HepG2 (cell line): Measurements from ENCODE around the gene SLC25A25. TPM values are rescaled to one million over a fixed set of nuclear protein-coding genes. Genes with fewer than 3 reads are reported as not detected.

Experiments
- ATAC-seq: fragments of 200-7000 bp; cut with Tn5 transposase; 3 replicates; pipeline ENCODE4 v1.9.1; 2020; ENCODE audit warnings: mild to moderate bottlenecking, moderate library complexity
- BruUV-seq: library from RNA; stranded (reverse); fragments of 400-500 nt; replicated peaks from 2 replicates; lab custom pipeline; 2021; lab: Mats Ljungman, UMichigan
- CTCF ChIA-PET: fragments of 300-600 bp; formaldehyde crosslinking; extraction: SDS; loops from one replicate; lab custom pipeline; 2021; ENCODE audit warnings: low total read pairs, inconsistent platforms, low intra/inter-chr PET ratio; lab: Yijun Ruan, JAX
- POLR2A ChIA-PET: fragments of 350-600 bp; sonication (Branson Sonifier 250); formaldehyde crosslinking; loops from one replicate; lab custom pipeline; 2020; ENCODE audit warnings: antibody characterized with exemption, inconsistent platforms; lab: Yijun Ruan, JAX
- DNase-seq: peaks from one replicate; pipeline ENCODE4 v3.0.0-alpha.2; 2015; ENCODE audit warnings: low spot score
- FAIRE-seq: peaks from 3 replicates; lab custom pipeline; 2011; peaks lifted over from hg19 to GRCh38; lab: Jason Lieb, UNC
- H2AFZ ChIP-seq: one replicate; pipeline ENCODE4 v1.6.1; 2011; ENCODE audit warnings: low read length, inconsistent platforms
- H3K27ac ChIP-seq: fragments of 300-600 bp; 3 replicates; pipeline ENCODE4 v1.8.0; 2011; ENCODE audit warnings: mixed run types, mild to moderate bottlenecking, mixed read lengths, low read length, inconsistent platforms; ENCODE audit not compliant: insufficient read depth; ENCODE audit errors: extremely low read length
- H3K27me3 ChIP-seq, 2 experiments: fragments of 200-600 bp in 1 of 2; 2 replicates in 1 of 2; 3 replicates in 1 of 2; pipeline versions ENCODE4 v1.6.0 to v1.8.0; 2011; ENCODE audit warnings: low read length in 2 of 2, mild to moderate bottlenecking in 2 of 2, moderate library complexity in 2 of 2, inconsistent platforms in 1 of 2; ENCODE audit not compliant: insufficient read depth in 2 of 2, control insufficient read depth in 1 of 2
- H3K36me3 ChIP-seq, 2 experiments: fragments of 200-600 bp in 1 of 2; replicated peaks in 1 of 2; 2 replicates in 1 of 2; 3 replicates in 1 of 2; pipeline versions ENCODE4 v1.5.1 to v1.8.0; 2011; ENCODE audit warnings: low read length in 2 of 2, inconsistent platforms in 1 of 2; ENCODE audit not compliant: insufficient read depth in 2 of 2, control insufficient read depth in 1 of 2
- H3K4me1 ChIP-seq: 2 replicates; pipeline ENCODE4 v1.5.1; 2012; ENCODE audit warnings: low read length, inconsistent platforms; ENCODE audit not compliant: insufficient read depth
- H3K4me2 ChIP-seq: 2 replicates; pipeline ENCODE4 v1.6.0; 2011; ENCODE audit warnings: low read depth, low read length, inconsistent platforms
- H3K4me3 ChIP-seq, 3 experiments: fragments of 200-600 bp in 1 of 3; sonication (generic), shearing (Covaris generic) in 1 of 3; replicated peaks in 1 of 3; 2 replicates each; pipeline ENCODE4 v1.5.1; 2011 to 2016; ENCODE audit warnings: low read length in 3 of 3, inconsistent platforms in 2 of 3, low read depth in 2 of 3, mild to moderate bottlenecking in 2 of 3, control low read depth in 1 of 3, mixed read lengths in 1 of 3; ENCODE audit not compliant: insufficient read depth in 1 of 3
- H3K79me2 ChIP-seq: one replicate; pipeline ENCODE4 v1.6.1; 2011; ENCODE audit warnings: low read length, inconsistent platforms; ENCODE audit not compliant: insufficient read depth
- H3K9ac ChIP-seq: 2 replicates; pipeline ENCODE4 v1.6.0; 2011; ENCODE audit warnings: mild to moderate bottlenecking, low read depth, low read length, inconsistent platforms; ENCODE audit not compliant: insufficient read depth
- H3K9me3 ChIP-seq: 2 replicates; pipeline ENCODE4 v1.5.1; 2012; ENCODE audit warnings: mild to moderate bottlenecking, low read length
- H4K20me1 ChIP-seq: 2 replicates; pipeline ENCODE4 v1.6.0; 2011; ENCODE audit warnings: inconsistent platforms, mild to moderate bottlenecking, low read length, moderate library complexity; ENCODE audit not compliant: insufficient read depth
- CREB1 ChIP-seq, 2 experiments: fragments of 450-650 bp in 1 of 2; IDR thresholded peaks; 2 replicates each; pipeline ENCODE4 v1.6.1; 2016 to 2017; ENCODE audit warnings: control low read depth in 1 of 2, mild to moderate bottlenecking in 1 of 2, missing compliant biosample characterization in 1 of 2, missing genetic modification characterization in 1 of 2
- NCOA2 ChIP-seq: sonication (generic); formaldehyde crosslinking; IDR thresholded peaks from 2 replicates; pipeline ENCODE4 v1.8.0; 2022; ENCODE audit warnings: inconsistent platforms
- RBM22 ChIP-seq: fragments of 200-400 bp; formaldehyde crosslinking; optimal IDR thresholded peaks from 2 replicates; pipeline ENCODE3; 2017; ENCODE audit warnings: mild to moderate bottlenecking, low read length, moderate library complexity
- RERE ChIP-seq: IDR thresholded peaks from 2 replicates; pipeline ENCODE4 v1.6.1; 2016; ENCODE audit warnings: low read depth, missing genetic modification reagents, missing compliant biosample characterization
- SIN3B ChIP-seq: fragments of 150-350 bp; IDR thresholded peaks from 2 replicates; pipeline ENCODE4 v1.6.1; 2014; ENCODE audit warnings: low read length
- WGBS: methylation state at CpG from one replicate; pipeline ENCODE4 v1.1.6; 2017; ENCODE audit warnings: low lambda C conversion rate; 5-methylcytosine and 5-hydroxymethylcytosine counted together
- in situ Hi-C: cut with HindIII; loops from 2 replicates; pipeline ENCODE4 v1.10.0; 2017; ENCODE audit warnings: low pct_unique_long_range_greater_than_20kb; ENCODE audit not compliant: extremely low pct_ligation_motif_present
- intact Hi-C: fragments of 100-400 bp; cut with micrococcal nuclease; formaldehyde crosslinking; loops from one replicate; pipeline ENCODE4 v1.10.0; 2022; ENCODE audit not compliant: unreplicated experiment
- polyA plus RNA-seq, 8 experiments: library from polyadenylated mRNA; depleted of rRNA in 3 of 8; stranded (reverse) in 7 of 8; unstranded in 1 of 8; fragments of >200 nt; fragmentation: Illumina TruSeq in 4 of 8; extraction: Trizol in 4 of 8; gene quantifications; 2 replicates each; pipeline versions ENCODE4 v1.2.1 to v1.2.3, GENCODE V29; 2011 to 2016; ENCODE audit warnings: low read depth in 4 of 8, missing spikeins in 1 of 8, mixed read lengths in 1 of 8; ENCODE audit not compliant: insufficient read depth in 1 of 8
- total RNA-seq, 5 experiments: library from RNA; depleted of rRNA; stranded (reverse); fragments of >200 nt; fragmentation: Illumina TruSeq; extraction: Trizol; gene quantifications; 2 replicates each; pipeline ENCODE4 v1.2.3, GENCODE V29; 2016; ENCODE audit warnings: low read depth in 1 of 5
- TF ChIP-seq, protein P1 (sequence below): sonication (generic); formaldehyde crosslinking; conservative IDR thresholded peaks from 2 replicates; pipeline ENCODE4 v1.4.0; 2020; ENCODE audit warnings: missing genetic modification reagents
- TF ChIP-seq, protein P2 (sequence below), 2 experiments: fragments of 450-650 bp in 1 of 2; sonication (generic) in 1 of 2; formaldehyde crosslinking in 1 of 2; IDR thresholded peaks; 2 replicates each; pipeline versions ENCODE4 v1.6.1 to v1.8.0; 2016 to 2022; ENCODE audit warnings: antibody characterized with exemption in 1 of 2, mild to moderate bottlenecking in 1 of 2, missing genetic modification reagents in 1 of 2

SLC25A25 gene
- total and polyA plus RNA-seq, 2 of the 13 experiments (the other 11 are each of a cell fraction or from before 2014, with no cell fraction given): 10.5 to 24.8 TPM

GRCh38 chr9:128109050-128109709, 41.1 kb downstream of the SLC25A25 start:
- H3K4me1 ChIP-seq: peaks cover 76% of the 10 kb centered on the region
- H3K36me3 ChIP-seq: peaks cover 18 to 35% of the 10 kb centered on the region in 2 experiments
- no peak for DNase-seq
- H3K9me3 ChIP-seq: no peaks in the 10 kb centered on the region
- CTCF ChIA-PET: no interaction called here
- in situ Hi-C loops (no loop called here), intact Hi-C loops (no loop called here)
- peak overlapping the region; percentile 40 for H3K27ac ChIP-seq
- H2AFZ ChIP-seq: no peak overlapping the region
- H3K4me3 ChIP-seq: no peak overlapping the region
- H4K20me1 ChIP-seq: no peaks in the 10 kb centered on the region
- H3K27me3 ChIP-seq: no peaks in the 10 kb centered on the region
- H3K79me2 ChIP-seq: peaks cover 2% of the 10 kb centered on the region
- BruUV-seq: TSS peak; percentile 19
- POLR2A ChIA-PET: no interaction called here
- no peak overlapping the region for H3K4me2 ChIP-seq
- ATAC-seq: no peak
- H3K9ac ChIP-seq: no peak overlapping the region
- no peak for FAIRE-seq
- WGBS: 85% methylated on average over 16 of the region's 20 CpGs
- TF ChIP-seq RBM22 (peak; percentile 17), RERE (no peak), SIN3B (no peak), NCOA2 (CRISPR knock-in tag) (no peak), CREB1 (IDR thresholded peaks at IDR 0.05) (no peak), CREB1 (CRISPR knock-in tag; IDR thresholded peaks at IDR 0.05) (no peak)
- TF ChIP-seq, protein P1, sequence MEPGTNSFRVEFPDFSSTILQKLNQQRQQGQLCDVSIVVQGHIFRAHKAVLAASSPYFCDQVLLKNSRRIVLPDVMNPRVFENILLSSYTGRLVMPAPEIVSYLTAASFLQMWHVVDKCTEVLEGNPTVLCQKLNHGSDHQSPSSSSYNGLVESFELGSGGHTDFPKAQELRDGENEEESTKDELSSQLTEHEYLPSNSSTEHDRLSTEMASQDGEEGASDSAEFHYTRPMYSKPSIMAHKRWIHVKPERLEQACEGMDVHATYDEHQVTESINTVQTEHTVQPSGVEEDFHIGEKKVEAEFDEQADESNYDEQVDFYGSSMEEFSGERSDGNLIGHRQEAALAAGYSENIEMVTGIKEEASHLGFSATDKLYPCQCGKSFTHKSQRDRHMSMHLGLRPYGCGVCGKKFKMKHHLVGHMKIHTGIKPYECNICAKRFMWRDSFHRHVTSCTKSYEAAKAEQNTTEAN (CRISPR knock-in tag): no peak
- TF ChIP-seq, protein P2, sequence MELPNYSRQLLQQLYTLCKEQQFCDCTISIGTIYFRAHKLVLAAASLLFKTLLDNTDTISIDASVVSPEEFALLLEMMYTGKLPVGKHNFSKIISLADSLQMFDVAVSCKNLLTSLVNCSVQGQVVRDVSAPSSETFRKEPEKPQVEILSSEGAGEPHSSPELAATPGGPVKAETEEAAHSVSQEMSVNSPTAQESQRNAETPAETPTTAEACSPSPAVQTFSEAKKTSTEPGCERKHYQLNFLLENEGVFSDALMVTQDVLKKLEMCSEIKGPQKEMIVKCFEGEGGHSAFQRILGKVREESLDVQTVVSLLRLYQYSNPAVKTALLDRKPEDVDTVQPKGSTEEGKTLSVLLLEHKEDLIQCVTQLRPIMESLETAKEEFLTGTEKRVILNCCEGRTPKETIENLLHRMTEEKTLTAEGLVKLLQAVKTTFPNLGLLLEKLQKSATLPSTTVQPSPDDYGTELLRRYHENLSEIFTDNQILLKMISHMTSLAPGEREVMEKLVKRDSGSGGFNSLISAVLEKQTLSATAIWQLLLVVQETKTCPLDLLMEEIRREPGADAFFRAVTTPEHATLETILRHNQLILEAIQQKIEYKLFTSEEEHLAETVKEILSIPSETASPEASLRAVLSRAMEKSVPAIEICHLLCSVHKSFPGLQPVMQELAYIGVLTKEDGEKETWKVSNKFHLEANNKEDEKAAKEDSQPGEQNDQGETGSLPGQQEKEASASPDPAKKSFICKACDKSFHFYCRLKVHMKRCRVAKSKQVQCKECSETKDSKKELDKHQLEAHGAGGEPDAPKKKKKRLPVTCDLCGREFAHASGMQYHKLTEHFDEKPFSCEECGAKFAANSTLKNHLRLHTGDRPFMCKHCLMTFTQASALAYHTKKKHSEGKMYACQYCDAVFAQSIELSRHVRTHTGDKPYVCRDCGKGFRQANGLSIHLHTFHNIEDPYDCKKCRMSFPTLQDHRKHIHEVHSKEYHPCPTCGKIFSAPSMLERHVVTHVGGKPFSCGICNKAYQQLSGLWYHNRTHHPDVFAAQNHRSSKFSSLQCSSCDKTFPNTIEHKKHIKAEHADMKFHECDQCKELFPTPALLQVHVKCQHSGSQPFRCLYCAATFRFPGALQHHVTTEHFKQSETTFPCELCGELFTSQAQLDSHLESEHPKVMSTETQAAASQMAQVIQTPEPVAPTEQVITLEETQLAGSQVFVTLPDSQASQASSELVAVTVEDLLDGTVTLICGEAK (IDR thresholded peaks at IDR 0.05): no peak
- TF ChIP-seq, protein P2 (CRISPR knock-in tag; IDR thresholded peaks at IDR 0.05): 0 out of 2 replicates have a peak, but pooled peaks have one; percentile 36
